ENCODE measurements around the gene SIGLEC1.

GRCh38 chr20:3694864-3695263 lies 17.5 kb downstream of the SIGLEC1 start:
- TF ChIP-seq CTCF (conservative IDR thresholded peaks at IDR 0.05; ENCODE audit: low read depth, low read length) (no peak), EZH2 (IDR thresholded peaks at IDR 0.05; ENCODE audit: borderline replicate concordance, low read depth, low read length, poor library complexity, severe bottlenecking) (no peak)
